BJ (cell line): Measurements from ENCODE around the gene VCL. TPM values are rescaled to one million over a fixed set of nuclear protein-coding genes. Genes with fewer than 3 reads are reported as not detected.

ENCODE experiments used
- CTCF ChIA-PET: fragments of 350-600 bp; formaldehyde crosslinking; extraction: SDS; loops from one replicate; lab custom pipeline; 2021; ENCODE audit warnings: antibody characterized with exemption, inconsistent platforms; lab: Yijun Ruan, JAX
- POLR2A ChIA-PET: fragments of 300-600 bp; sonication (Branson Sonifier 250); formaldehyde crosslinking; extraction: SDS; loops from one replicate; lab custom pipeline; 2021; ENCODE audit warnings: antibody characterized with exemption; lab: Charles Lee
- DNase-seq: peaks from one replicate; pipeline ENCODE4 v3.0.0-alpha.2; 2011; ENCODE audit warnings: low read depth
- H3K27me3 ChIP-seq: 2 replicates; pipeline ENCODE4 v1.6.0; 2011; ENCODE audit warnings: low read length; ENCODE audit not compliant: control insufficient read depth, insufficient read depth
- H3K36me3 ChIP-seq: 2 replicates; pipeline ENCODE4 v1.5.1; 2011; ENCODE audit warnings: low read length; ENCODE audit not compliant: control insufficient read depth, insufficient read depth
- H3K4me3 ChIP-seq: 2 replicates; pipeline ENCODE4 v1.5.1; 2011; ENCODE audit warnings: low read depth, mild to moderate bottlenecking, control low read depth, low read length
- CTCF ChIP-seq: IDR thresholded peaks from 2 replicates; pipeline ENCODE4 v1.5.1; 2011; ENCODE audit warnings: low read depth, mild to moderate bottlenecking, control low read depth, inconsistent platforms, low read length, moderate library complexity; ENCODE audit not compliant: insufficient read depth
- polyA plus RNA-seq: library from polyadenylated mRNA; depleted of rRNA; stranded (reverse); fragments of >200 nt; gene quantifications from 2 replicates; pipeline ENCODE4 v1.2.3, GENCODE V29; 2011

The VCL gene
- polyA plus RNA-seq, 1 experiment: 255 TPM

GRCh38 chr10:73983096-73984047 lies 14.5 kb upstream of the VCL start:
- TF ChIP-seq CTCF: no peak
- Histone ChIP-seq H3K4me3 (no peak overlapping the region), H3K36me3 (no peaks in the 10 kb centered on the region), H3K27me3 (no peaks in the 10 kb centered on the region)
- CTCF ChIA-PET: no interaction called here
- no peak for DNase-seq
- POLR2A ChIA-PET: no interaction called here

GRCh38 chr10:73989594-73990150 lies 8.2 kb upstream of the VCL start:
- H3K4me3 ChIP-seq: no peak overlapping the region
- no peaks in the 10 kb centered on the region for H3K27me3 ChIP-seq
- TF ChIP-seq CTCF: no peak
- DNase-seq: no peak
- POLR2A ChIA-PET: no interaction called here
- CTCF ChIA-PET: no interaction called here
- H3K36me3 ChIP-seq: no peaks in the 10 kb centered on the region

GRCh38 chr10:73991203-73991883 lies 6.6 kb upstream of the VCL start:
- H3K27me3 ChIP-seq: no peaks in the 10 kb centered on the region
- TF ChIP-seq CTCF: no peak
- ChIA-PET POLR2A (no interaction called here), CTCF (interaction anchor here (1.7 kb wide), 1 partner anchor 35 kb away, joined by 4 read pairs; no protein-coding TSS in a partner anchor)
- no peak overlapping the region for H3K4me3 ChIP-seq
- DNase-seq: no peak
- no peaks in the 10 kb centered on the region for H3K36me3 ChIP-seq

- ChIA-PET POLR2A (no interaction called here), CTCF (interaction anchor here (1.0 to 1.7 kb wide), 2 partner anchors 35 to 89 kb away, joined by 3 to 4 read pairs; no protein-coding TSS in a partner anchor)
- no peaks in the 10 kb centered on the region for H3K36me3 ChIP-seq
- H3K27me3 ChIP-seq: no peaks in the 10 kb centered on the region
- DNase-seq: no peak
- H3K4me3 ChIP-seq: no peak overlapping the region
- TF ChIP-seq CTCF: no peak
Measured at GRCh38 chr10:73991884-73992245, 6.1 kb upstream of the VCL start.
